Stimulated activated CD8-positive, alpha-beta memory T cell treated with anti-CD3 and anti-CD28 coated beads, Interleukin-15, amount 100 ng/mL, for 24 hours (primary cell): Measurements from ENCODE around the gene PDE4D.

Source experiments
- DNase-seq: peaks from one replicate; pipeline ENCODE4 v3.0.0-alpha.2; 2020; ENCODE audit warnings: low read depth

Gene PDE4D

GRCh38 chr5:59204114-59204897 lies 689.2 kb downstream of the PDE4D start:
- no peak for DNase-seq

DNA sequence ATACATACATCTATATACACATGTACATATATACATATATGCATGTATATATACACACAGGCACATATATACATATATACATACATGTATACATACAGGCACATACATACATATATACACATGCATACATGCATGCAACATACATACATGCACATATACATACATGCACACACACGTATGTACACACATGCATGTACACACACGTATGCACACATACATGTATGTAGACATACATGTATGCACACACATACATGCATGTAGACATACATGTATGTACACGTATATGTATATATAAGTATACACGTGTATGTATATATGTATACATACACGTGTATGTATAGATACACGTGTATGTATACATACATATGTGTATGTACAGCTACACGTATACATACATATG lies 693.7 kb downstream of the PDE4D start:
- no peak for DNase-seq

DNA sequence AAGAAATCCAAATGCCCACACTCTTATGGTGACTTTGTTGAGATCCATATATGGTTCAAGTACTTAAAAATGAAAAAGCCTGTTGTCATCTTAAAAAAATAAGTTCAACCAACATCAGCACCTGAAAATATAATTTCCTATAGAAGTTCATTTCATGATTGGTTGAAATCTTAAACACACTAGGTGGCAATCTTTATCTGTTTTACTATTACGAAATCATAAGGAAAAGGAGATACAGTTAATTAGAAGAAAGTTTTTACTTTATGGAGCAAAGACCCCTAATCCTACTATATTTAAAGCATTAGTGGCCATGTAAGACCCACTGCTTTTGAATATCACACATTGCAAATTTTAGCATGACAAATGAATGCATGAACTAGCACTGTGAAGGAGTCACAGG lies 694.7 kb downstream of the PDE4D start:
- no peak for DNase-seq

- DNase-seq = no peak
Observed at GRCh38 chr5:59198365-59198764, 695.2 kb downstream of the PDE4D start.

DNA sequence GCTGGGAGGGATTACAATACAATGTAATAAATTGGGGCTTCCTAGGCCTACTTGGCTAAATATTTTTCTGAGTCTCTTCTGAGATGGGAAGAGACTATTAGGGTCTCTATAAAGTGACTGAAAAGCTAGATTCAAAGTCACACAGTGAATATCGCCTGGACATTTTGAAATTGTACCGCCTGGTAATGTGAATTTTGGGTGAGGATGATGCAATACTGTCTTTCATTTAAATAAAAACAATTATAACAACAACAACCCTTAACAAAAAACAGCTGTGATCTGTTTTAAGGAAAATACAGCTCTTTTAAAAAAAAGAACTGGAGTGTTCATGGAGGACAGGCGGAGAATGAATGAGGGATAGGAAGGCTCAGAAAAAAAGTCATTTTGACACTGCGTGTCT lies 695.6 kb downstream of the PDE4D start:
- DNase-seq = no peak

- no peak for DNase-seq
Observed at GRCh38 chr5:59193616-59194319, 699.8 kb downstream of the PDE4D start.

- DNase-seq = no peak
Observed at GRCh38 chr5:59190746-59191145, 702.8 kb downstream of the PDE4D start.

DNA sequence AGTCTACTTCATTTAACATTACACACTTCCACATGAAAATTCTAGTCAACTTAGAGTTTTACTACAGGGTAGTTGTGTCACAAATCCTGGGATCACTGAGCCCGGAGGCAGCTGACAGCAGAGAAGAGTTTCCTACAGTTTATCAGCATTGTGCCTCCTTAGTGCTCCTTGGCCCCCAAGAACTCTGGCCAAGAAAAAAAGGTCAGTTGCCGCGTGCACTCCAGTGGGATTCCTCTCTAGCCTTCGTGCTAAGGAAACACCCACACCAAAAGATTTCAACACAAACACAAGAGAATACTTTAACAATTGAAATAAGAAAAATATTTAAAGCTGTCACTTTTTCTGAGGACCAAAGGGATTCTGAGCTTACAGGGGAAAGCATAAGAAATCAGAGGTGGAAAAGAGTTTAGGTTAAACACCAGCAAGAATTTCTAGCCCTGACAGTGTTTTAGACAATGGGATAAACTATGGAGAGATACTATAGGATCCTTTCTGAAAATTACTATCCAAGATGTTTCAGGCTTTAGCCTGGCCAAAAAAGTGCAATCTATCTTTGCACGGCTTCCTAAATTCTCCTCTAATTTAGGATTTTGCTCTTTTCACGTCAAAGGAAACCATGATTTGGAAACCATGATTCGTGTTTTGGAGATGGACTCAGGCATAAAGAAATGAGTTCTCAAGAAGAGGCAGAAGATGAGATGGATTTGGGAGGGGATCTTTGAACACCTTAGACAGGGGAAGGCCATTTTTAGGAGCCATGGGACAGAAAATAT lies 703.9 kb downstream of the PDE4D start:
- DNase-seq = no peak

GRCh38 chr5:59188419-59189225 lies 704.9 kb downstream of the PDE4D start:
- DNase-seq = peak; percentile 14

DNA sequence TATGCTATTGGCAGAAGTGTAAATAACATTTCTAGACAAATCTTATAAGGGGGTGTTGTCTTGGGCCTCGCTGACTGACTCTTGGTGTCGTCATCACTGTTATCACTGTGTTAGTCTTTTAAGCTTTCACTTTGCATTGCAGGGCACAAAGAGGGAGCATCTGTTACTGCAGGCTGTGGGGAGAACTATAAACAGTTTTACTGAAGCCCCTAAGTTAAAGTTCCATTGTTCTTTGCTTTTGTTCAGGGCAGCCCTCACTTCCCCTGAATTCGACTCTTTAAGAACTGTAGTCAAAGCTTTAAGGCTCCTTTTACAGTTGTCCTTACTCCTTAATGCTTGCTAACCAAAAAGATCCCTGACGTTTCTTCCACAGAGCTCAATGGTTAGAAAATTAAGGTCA lies 705.7 kb downstream of the PDE4D start:
- no peak for DNase-seq

DNA sequence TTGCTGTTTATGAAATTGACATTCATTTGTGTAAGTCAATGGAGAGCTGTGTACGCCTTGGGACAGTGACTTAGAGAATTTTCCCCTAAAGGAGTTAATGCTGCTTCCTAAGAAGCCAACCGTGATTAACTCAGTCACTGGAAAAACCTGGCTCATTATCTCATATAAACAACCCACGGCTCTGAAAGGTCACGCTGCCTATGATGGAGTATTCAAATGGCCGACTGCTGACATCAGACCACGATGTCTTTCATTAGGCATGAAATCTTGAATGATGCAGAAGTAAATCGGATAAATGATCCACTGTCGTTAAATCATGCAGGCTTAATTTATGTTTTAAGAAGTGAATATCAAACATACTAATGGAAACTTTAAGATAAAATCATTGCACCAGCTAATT lies 706.9 kb downstream of the PDE4D start:
- DNase-seq = no peak

DNA sequence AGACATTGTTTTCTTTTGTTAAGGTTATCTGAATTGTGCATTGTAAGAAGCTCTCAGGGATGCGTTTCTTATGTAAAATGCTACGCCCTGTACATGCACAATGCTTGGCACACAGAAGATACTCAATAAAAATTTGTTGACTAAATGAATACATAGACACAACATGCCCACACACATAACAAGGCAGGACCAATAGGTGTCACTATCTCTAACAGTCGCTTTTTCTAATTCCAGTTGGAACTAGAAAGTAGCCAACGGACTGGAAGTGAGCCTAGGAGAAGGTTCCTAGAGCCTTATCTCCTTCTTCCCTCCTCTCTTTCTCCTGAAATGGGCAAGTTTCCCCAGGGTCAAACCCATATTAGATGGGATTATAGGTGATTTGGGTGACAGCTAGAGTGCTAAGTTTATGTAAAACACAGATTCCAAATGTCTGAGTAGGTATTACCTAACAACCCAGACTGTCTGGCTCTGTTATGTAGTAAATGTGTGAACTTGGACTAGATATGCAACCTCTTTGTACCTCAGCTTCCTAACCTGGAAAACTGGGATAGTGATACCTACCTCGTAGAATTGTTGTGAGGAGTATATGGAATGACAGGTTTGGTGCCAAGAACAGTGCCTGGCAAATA lies 707.7 kb downstream of the PDE4D start:
- DNase-seq = no peak

- DNase-seq = no peak
Observed at GRCh38 chr5:59184769-59185168, 708.8 kb downstream of the PDE4D start.

- DNase-seq = no peak
Observed at GRCh38 chr5:59182760-59183159, 710.8 kb downstream of the PDE4D start.

DNA sequence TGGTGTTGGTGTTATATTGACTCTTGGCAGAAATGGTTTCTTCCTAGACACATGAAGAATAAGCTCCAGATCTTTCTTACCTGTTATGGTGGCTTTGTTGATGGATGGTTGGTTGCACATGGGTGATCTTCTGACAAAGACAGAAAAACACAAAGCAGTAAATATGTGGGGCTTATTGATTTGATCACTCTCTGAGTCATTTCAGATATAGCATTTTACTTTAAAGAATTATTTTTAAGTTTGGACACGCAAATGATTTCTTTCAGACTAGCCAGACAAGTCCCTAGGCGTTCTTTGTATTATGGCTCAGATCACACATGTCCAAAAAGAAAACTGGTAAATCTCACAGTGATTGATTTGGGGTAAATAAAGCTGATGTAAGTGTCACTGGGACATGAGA lies 713.0 kb downstream of the PDE4D start:
- DNase-seq = no peak

- DNase-seq = no peak
Observed at GRCh38 chr5:59179704-59180103, 713.8 kb downstream of the PDE4D start.

- no peak for DNase-seq
Observed at GRCh38 chr5:59178482-59178881, 715.0 kb downstream of the PDE4D start.

GRCh38 chr5:59178071-59178470 lies 715.5 kb downstream of the PDE4D start:
- DNase-seq = no peak

GRCh38 chr5:59177644-59178043 lies 715.9 kb downstream of the PDE4D start:
- DNase-seq = no peak

GRCh38 chr5:59174248-59174844 lies 719.2 kb downstream of the PDE4D start:
- no peak for DNase-seq

DNA sequence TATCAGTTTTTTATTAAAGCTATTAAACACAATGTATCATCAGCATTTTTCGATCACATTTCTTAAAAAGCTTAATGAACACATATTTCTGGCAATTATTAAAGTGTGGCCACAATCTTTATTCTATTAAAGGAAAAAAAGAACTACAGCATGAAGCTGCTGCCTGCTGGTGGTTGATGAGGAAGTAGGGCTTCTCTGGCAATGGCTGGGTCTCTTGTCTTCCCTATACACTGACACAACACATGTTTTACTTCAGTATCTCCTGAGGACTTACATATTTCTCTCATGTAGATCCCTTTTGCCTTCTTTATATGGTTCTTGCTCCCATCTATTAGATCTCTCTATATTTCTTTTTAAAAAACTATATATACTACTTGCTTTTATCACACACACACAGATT lies 719.9 kb downstream of the PDE4D start:
- no peak for DNase-seq
